NB4 (cell line): ENCODE data around the gene BCAN.

Experiments
- POLR2A ChIP-seq: IDR thresholded peaks from 2 replicates; pipeline ENCODE4 v1.6.1; 2011; ENCODE audit warnings: mild to moderate bottlenecking; ENCODE audit not compliant: insufficient read length; ENCODE audit errors: extremely low read depth
- TF ChIP-seq, protein P1 (sequence below): IDR thresholded peaks from one replicate; pipeline ENCODE4 v1.5.1; 2012; ENCODE audit warnings: low read depth, low read length

DNA sequence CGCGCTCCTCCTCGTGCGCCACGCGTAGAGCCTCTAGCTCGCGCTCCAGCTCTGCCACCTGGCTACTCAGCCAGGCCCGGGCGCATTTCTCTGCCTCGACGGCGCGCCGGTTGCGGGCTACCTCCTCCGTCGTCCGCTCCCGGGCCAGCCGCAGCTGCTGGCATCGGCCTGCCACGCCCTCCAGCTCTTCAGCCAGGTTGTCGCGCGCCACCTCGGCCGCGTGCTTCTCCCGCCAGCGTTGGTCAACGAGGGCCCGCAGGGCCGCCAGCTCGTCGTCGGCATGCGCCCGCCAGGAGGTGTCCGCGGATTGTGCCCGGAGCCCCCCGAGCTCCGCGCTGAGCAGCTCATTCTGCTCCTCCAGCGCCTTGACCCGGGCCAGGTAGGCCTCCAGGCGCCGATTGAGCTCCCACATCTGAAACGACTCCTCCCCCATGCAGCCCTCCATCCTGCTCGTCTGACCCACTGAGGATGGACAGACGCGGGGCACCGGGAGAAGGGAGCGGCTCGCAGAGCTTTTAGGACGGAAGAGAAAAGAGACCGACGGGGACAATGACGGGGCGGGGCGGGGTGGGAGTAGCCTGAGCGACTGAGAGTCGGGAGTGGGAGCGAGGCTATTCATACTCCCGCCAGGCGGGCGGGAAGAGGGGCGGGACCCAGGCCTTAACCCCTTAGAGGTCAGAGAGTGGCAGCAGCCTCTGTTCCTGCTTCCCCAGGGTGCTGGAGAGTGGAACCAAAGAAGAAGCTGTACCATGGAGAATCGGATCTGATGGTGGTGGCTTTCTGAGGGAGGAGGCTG, 35.1 kb downstream of the BCAN start, which contains the start of gene NES:
- TF ChIP-seq, protein P1, sequence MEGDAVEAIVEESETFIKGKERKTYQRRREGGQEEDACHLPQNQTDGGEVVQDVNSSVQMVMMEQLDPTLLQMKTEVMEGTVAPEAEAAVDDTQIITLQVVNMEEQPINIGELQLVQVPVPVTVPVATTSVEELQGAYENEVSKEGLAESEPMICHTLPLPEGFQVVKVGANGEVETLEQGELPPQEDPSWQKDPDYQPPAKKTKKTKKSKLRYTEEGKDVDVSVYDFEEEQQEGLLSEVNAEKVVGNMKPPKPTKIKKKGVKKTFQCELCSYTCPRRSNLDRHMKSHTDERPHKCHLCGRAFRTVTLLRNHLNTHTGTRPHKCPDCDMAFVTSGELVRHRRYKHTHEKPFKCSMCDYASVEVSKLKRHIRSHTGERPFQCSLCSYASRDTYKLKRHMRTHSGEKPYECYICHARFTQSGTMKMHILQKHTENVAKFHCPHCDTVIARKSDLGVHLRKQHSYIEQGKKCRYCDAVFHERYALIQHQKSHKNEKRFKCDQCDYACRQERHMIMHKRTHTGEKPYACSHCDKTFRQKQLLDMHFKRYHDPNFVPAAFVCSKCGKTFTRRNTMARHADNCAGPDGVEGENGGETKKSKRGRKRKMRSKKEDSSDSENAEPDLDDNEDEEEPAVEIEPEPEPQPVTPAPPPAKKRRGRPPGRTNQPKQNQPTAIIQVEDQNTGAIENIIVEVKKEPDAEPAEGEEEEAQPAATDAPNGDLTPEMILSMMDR, result no peak
- TF ChIP-seq POLR2A, result no peak
